Activated CD4-positive, alpha-beta T cell treated with anti-CD3 and anti-CD28 coated beads, Interleukin-2, amount 10 ng/mL, durations not matched to agents 24 days and 14 days (primary cell): ENCODE data around the gene ATP2B2. TPM values are rescaled to one million over a fixed set of nuclear protein-coding genes. Genes with fewer than 3 reads are reported as not detected.

Experiments used
- DNase-seq: peaks from one replicate; pipeline ENCODE4 v3.0.0; 2022
- H3K27ac Mint-ChIP-seq: one replicate; pipeline ENCODE4 v1.8.0; 2022; ENCODE audit warnings: mild to moderate bottlenecking, mixed read lengths
- H3K27me3 Mint-ChIP-seq: one replicate; pipeline ENCODE4 v1.8.0; 2022; ENCODE audit warnings: mixed read lengths
- H3K36me3 Mint-ChIP-seq: one replicate; pipeline ENCODE4 v1.8.0; 2022; ENCODE audit warnings: low read depth, mild to moderate bottlenecking, mixed read lengths
- H3K4me1 Mint-ChIP-seq: one replicate; pipeline ENCODE4 v1.8.0; 2021; ENCODE audit warnings: mixed read lengths
- H3K4me3 Mint-ChIP-seq: one replicate; pipeline ENCODE4 v1.8.0; 2022; ENCODE audit warnings: mild to moderate bottlenecking, moderate library complexity, mixed read lengths
- H3K9me3 Mint-ChIP-seq: one replicate; pipeline ENCODE4 v1.8.0; 2021; ENCODE audit warnings: mixed read lengths
- intact Hi-C: fragments of 100-400 bp; cut with micrococcal nuclease; formaldehyde crosslinking; loops from one replicate; pipeline ENCODE4 v1.15.1; 2023
- total RNA-seq: library from RNA; stranded (reverse); gene quantifications from 2 replicates; pipeline ENCODE4 v1.2.3, GENCODE V29; 2022

ATP2B2 gene
- total RNA-seq, 1 donor from 2014 or later, result not detected

- Mint-ChIP-seq H3K27ac (no peak overlapping the region), H3K9me3 (no peaks in the 10 kb centered on the region), H3K4me1 (peaks cover 31% of the 10 kb centered on the region), H3K36me3 (peaks cover 53% of the 10 kb centered on the region), H3K27me3 (no peaks in the 10 kb centered on the region), H3K4me3 (no peak overlapping the region)
- DNase-seq, result no peak
- intact Hi-C loops, result no loop called here
These were observed 216.3 kb downstream of the ATP2B2 start for GRCh38 chr3:10289077-10289476.

- H3K9me3 Mint-ChIP-seq, result no peaks in the 10 kb centered on the region
- no peak overlapping the region for H3K4me3 Mint-ChIP-seq
- intact Hi-C loops, result no loop called here
- H3K36me3 Mint-ChIP-seq, result peaks cover 53% of the 10 kb centered on the region
- DNase-seq, result no peak
- H3K4me1 Mint-ChIP-seq, result peaks cover 36% of the 10 kb centered on the region
- no peak overlapping the region for H3K27ac Mint-ChIP-seq
- H3K27me3 Mint-ChIP-seq, result no peaks in the 10 kb centered on the region
These were observed 216.8 kb downstream of the ATP2B2 start for GRCh38 chr3:10288575-10288960.

GRCh38 chr3:10287936-10288574 is 217.3 kb downstream of the ATP2B2 start:
- Mint-ChIP-seq H3K4me3 (no peak overlapping the region), H3K4me1 (peaks cover 39% of the 10 kb centered on the region), H3K27ac (no peak overlapping the region), H3K9me3 (no peaks in the 10 kb centered on the region), H3K36me3 (peaks cover 58% of the 10 kb centered on the region), H3K27me3 (no peaks in the 10 kb centered on the region)
- no peak for DNase-seq
- intact Hi-C loops, result no loop called here

- Mint-ChIP-seq H3K4me1 (peaks cover 40% of the 10 kb centered on the region), H3K36me3 (peaks cover 58% of the 10 kb centered on the region), H3K27me3 (no peaks in the 10 kb centered on the region), H3K4me3 (no peak overlapping the region), H3K9me3 (no peaks in the 10 kb centered on the region), H3K27ac (peak overlapping the region; percentile 68)
- no peak for DNase-seq
- intact Hi-C loops, result no loop called here
These were observed 218.6 kb downstream of the ATP2B2 start for GRCh38 chr3:10286596-10287295.

GRCh38 chr3:10286133-10286524 is 219.3 kb downstream of the ATP2B2 start:
- peaks cover 53% of the 10 kb centered on the region for H3K36me3 Mint-ChIP-seq
- no peak overlapping the region for H3K4me3 Mint-ChIP-seq
- H3K4me1 Mint-ChIP-seq, result peaks cover 42% of the 10 kb centered on the region
- intact Hi-C loops, result no loop called here
- no peaks in the 10 kb centered on the region for H3K27me3 Mint-ChIP-seq
- no peaks in the 10 kb centered on the region for H3K9me3 Mint-ChIP-seq
- no peak for DNase-seq
- H3K27ac Mint-ChIP-seq, result peak overlapping the region; percentile 67

GRCh38 chr3:10285272-10286132 is 219.9 kb downstream of the ATP2B2 start:
- Mint-ChIP-seq H3K4me3 (peak overlapping the region; percentile 28), H3K27ac (peak overlapping the region; percentile 67), H3K4me1 (peaks cover 48% of the 10 kb centered on the region), H3K9me3 (no peaks in the 10 kb centered on the region), H3K27me3 (no peaks in the 10 kb centered on the region), H3K36me3 (peaks cover 59% of the 10 kb centered on the region)
- no peak for DNase-seq
- intact Hi-C loops, result no loop called here

- peak; percentile 76 for DNase-seq
- intact Hi-C loops, result no loop called here
- peaks cover 68% of the 10 kb centered on the region for H3K36me3 Mint-ChIP-seq
These were observed 220.9 kb downstream of the ATP2B2 start for GRCh38 chr3:10284496-10284895.

GRCh38 chr3:10283638-10284037 is 221.7 kb downstream of the ATP2B2 start:
- DNase-seq, result no peak
- intact Hi-C loops, result no loop called here
- peak overlapping the region; percentile 56 for H3K4me3 Mint-ChIP-seq
- H3K27ac Mint-ChIP-seq, result peak overlapping the region; percentile 84
- no peaks in the 10 kb centered on the region for H3K27me3 Mint-ChIP-seq
- H3K9me3 Mint-ChIP-seq, result no peaks in the 10 kb centered on the region
- peaks cover 61% of the 10 kb centered on the region for H3K4me1 Mint-ChIP-seq
- peaks cover 68% of the 10 kb centered on the region for H3K36me3 Mint-ChIP-seq

More at GRCh38 chr3:10284496-10284895, 220.9 kb downstream of the ATP2B2 start:
- Mint-ChIP-seq H3K4me3 (peak overlapping the region; percentile 56), H3K9me3 (no peaks in the 10 kb centered on the region), H3K4me1 (peaks cover 55% of the 10 kb centered on the region), H3K27me3 (no peaks in the 10 kb centered on the region), H3K27ac (peak overlapping the region; percentile 84)

- intact Hi-C loops, result no loop called here
- no peak for DNase-seq
- peaks cover 64% of the 10 kb centered on the region for H3K4me1 Mint-ChIP-seq
- peak overlapping the region; percentile 69 for H3K27ac Mint-ChIP-seq
- H3K9me3 Mint-ChIP-seq, result no peaks in the 10 kb centered on the region
- H3K27me3 Mint-ChIP-seq, result no peaks in the 10 kb centered on the region
- peaks cover 70% of the 10 kb centered on the region for H3K36me3 Mint-ChIP-seq
- peak overlapping the region; percentile 49 for H3K4me3 Mint-ChIP-seq
These were observed 223.4 kb downstream of the ATP2B2 start for GRCh38 chr3:10281951-10282350.

- intact Hi-C loops, result no loop called here
These were observed 224.8 kb downstream of the ATP2B2 start for GRCh38 chr3:10280571-10280970.

GRCh38 chr3:10280177-10280529 is 225.2 kb downstream of the ATP2B2 start:
- Mint-ChIP-seq H3K27ac (peak overlapping the region; percentile 51), H3K36me3 (peaks cover 69% of the 10 kb centered on the region), H3K4me3 (no peak overlapping the region), H3K27me3 (no peaks in the 10 kb centered on the region), H3K9me3 (no peaks in the 10 kb centered on the region), H3K4me1 (peaks cover 58% of the 10 kb centered on the region)
- intact Hi-C loops, result no loop called here
- DNase-seq, result no peak

More at GRCh38 chr3:10280571-10280970, 224.8 kb downstream of the ATP2B2 start:
- no peak overlapping the region for H3K27ac Mint-ChIP-seq
- no peaks in the 10 kb centered on the region for H3K27me3 Mint-ChIP-seq
- DNase-seq, result no peak
- peaks cover 60% of the 10 kb centered on the region for H3K4me1 Mint-ChIP-seq
- H3K36me3 Mint-ChIP-seq, result peaks cover 67% of the 10 kb centered on the region
- no peaks in the 10 kb centered on the region for H3K9me3 Mint-ChIP-seq
- no peak overlapping the region for H3K4me3 Mint-ChIP-seq

GRCh38 chr3:10279384-10280176 is 225.8 kb downstream of the ATP2B2 start:
- Mint-ChIP-seq H3K4me1 (peaks cover 53% of the 10 kb centered on the region), H3K4me3 (no peak overlapping the region), H3K27me3 (no peaks in the 10 kb centered on the region), H3K9me3 (no peaks in the 10 kb centered on the region), H3K36me3 (peaks cover 67% of the 10 kb centered on the region), H3K27ac (peak overlapping the region; percentile 51)
- DNase-seq, result no peak
- intact Hi-C loops, result no loop called here

GRCh38 chr3:10278501-10278900 is 226.9 kb downstream of the ATP2B2 start:
- H3K9me3 Mint-ChIP-seq, result no peaks in the 10 kb centered on the region
- H3K4me3 Mint-ChIP-seq, result no peak overlapping the region
- intact Hi-C loops, result no loop called here
- H3K36me3 Mint-ChIP-seq, result peaks cover 70% of the 10 kb centered on the region
- no peak for DNase-seq
- H3K27me3 Mint-ChIP-seq, result no peaks in the 10 kb centered on the region
- peaks cover 51% of the 10 kb centered on the region for H3K4me1 Mint-ChIP-seq
- H3K27ac Mint-ChIP-seq, result peak overlapping the region; percentile 70
